Esophagus (tissue), 2 donors: ENCODE data around the gene RHOB. TPM values are rescaled to one million over a fixed set of nuclear protein-coding genes. Genes with fewer than 3 reads are reported as not detected.

Source experiments
- H3K27ac ChIP-seq, 2 donors: one replicate each; pipeline ENCODE4 v1.5.1; 2013; ENCODE audit warnings: low read depth in 2 of 2, mild to moderate bottlenecking in 2 of 2, inconsistent platforms in 1 of 2, low read length in 1 of 2, moderate library complexity in 1 of 2
- H3K27me3 ChIP-seq, 2 donors: one replicate each; pipeline ENCODE4 v1.6.1; 2013; ENCODE audit warnings: low read length in 2 of 2, control low read depth in 1 of 2, mild to moderate bottlenecking in 1 of 2; ENCODE audit not compliant: insufficient read depth in 2 of 2, control insufficient read depth in 1 of 2
- H3K36me3 ChIP-seq, 2 donors: one replicate each; pipeline ENCODE4 v1.6.1; 2013; ENCODE audit warnings: low read length in 1 of 2; ENCODE audit not compliant: control insufficient read depth in 2 of 2, insufficient read depth in 2 of 2
- H3K4me1 ChIP-seq, 2 donors: one replicate each; pipeline ENCODE4 v1.6.1; 2013; ENCODE audit warnings: low read length in 1 of 2; ENCODE audit not compliant: control insufficient read depth in 2 of 2, insufficient read depth in 2 of 2
- H3K4me3 ChIP-seq, 2 donors: one replicate each; pipeline ENCODE4 v1.5.1; 2013; ENCODE audit warnings: low read length in 2 of 2, mild to moderate bottlenecking in 2 of 2, low read depth in 1 of 2, moderate library complexity in 1 of 2
- H3K9me3 ChIP-seq, 2 donors: one replicate each; pipeline ENCODE4 v1.6.1; 2013; ENCODE audit warnings: mild to moderate bottlenecking in 2 of 2, low read depth in 1 of 2, low read length in 1 of 2, moderate library complexity in 1 of 2; ENCODE audit not compliant: control insufficient read depth in 2 of 2, insufficient read depth in 1 of 2
- WGBS, 2 donors: extraction: QIAGEN DNeasy Blood & Tissue Kit; methylation state at CpG; one replicate each; pipeline ENCODE4 v1.1.7; 2013; 5-methylcytosine and 5-hydroxymethylcytosine counted together
- polyA plus RNA-seq, 2 donors: library from polyadenylated mRNA; stranded (reverse); fragments of 200-250 nt; gene quantifications; one replicate each; pipeline ENCODE4 v1.2.3, GENCODE V29; 2013
- donor health status: healthy with polysubstance abuse.
- donor health status: Bipolar disorder and iron deficiency.

RHOB gene
- 10 to 100 TPM; 33.4 to 99.3 TPM for polyA plus RNA-seq

- H3K36me3 ChIP-seq, result no peaks in the 10 kb centered on the region
- H3K9me3 ChIP-seq, result no peaks in the 10 kb centered on the region
- H3K4me1 ChIP-seq, result peaks cover 0 to 2% of the 10 kb centered on the region in 2 donors
- peak within 1 kb of the TSS; percentile 91 to 93 for H3K27ac ChIP-seq
- H3K27me3 ChIP-seq, result no peaks in the 10 kb centered on the region
- 0 to 1% methylated on average over 60 of the region's 60 CpGs for WGBS, 2 donors
- H3K4me3 ChIP-seq, result peak within 1 kb of the TSS; percentile 75 to 91
Observed at GRCh38 chr2:20446917-20447436, at the start of gene RHOB. Gene RHOB, plus strand, starts transcription at chr2:20447074. Its CDS starts 392 bp downstream, at chr2:20447466.

GRCh38 chr2:20397811-20398447, 48.9 kb upstream of the RHOB start:
- 81% methylated on average over 5 of the region's 5 CpGs for WGBS, 2 donors

GRCh38 chr2:20398956-20399567, 47.8 kb upstream of the RHOB start:
- Histone ChIP-seq H3K4me1 (no peaks in the 10 kb centered on the region), H3K27ac (no peak overlapping the region), H3K27me3 (no peaks in the 10 kb centered on the region), H3K9me3 (no peaks in the 10 kb centered on the region), H3K36me3 (no peaks in the 10 kb centered on the region), H3K4me3 (no peak overlapping the region)
- 68 to 73% methylated on average over 7 of the region's 7 CpGs for WGBS, 2 donors

More at GRCh38 chr2:20397811-20398447, 48.9 kb upstream of the RHOB start:
- H3K4me1 ChIP-seq, result no peaks in the 10 kb centered on the region
- no peaks in the 10 kb centered on the region for H3K27me3 ChIP-seq
- no peak overlapping the region for H3K4me3 ChIP-seq
- H3K9me3 ChIP-seq, result no peaks in the 10 kb centered on the region
- H3K27ac ChIP-seq, result no peak overlapping the region
- no peaks in the 10 kb centered on the region for H3K36me3 ChIP-seq

GRCh38 chr2:20400306-20400705, 46.6 kb upstream of the RHOB start:
- Histone ChIP-seq H3K9me3 (no peaks in the 10 kb centered on the region), H3K36me3 (no peaks in the 10 kb centered on the region)

DNA sequence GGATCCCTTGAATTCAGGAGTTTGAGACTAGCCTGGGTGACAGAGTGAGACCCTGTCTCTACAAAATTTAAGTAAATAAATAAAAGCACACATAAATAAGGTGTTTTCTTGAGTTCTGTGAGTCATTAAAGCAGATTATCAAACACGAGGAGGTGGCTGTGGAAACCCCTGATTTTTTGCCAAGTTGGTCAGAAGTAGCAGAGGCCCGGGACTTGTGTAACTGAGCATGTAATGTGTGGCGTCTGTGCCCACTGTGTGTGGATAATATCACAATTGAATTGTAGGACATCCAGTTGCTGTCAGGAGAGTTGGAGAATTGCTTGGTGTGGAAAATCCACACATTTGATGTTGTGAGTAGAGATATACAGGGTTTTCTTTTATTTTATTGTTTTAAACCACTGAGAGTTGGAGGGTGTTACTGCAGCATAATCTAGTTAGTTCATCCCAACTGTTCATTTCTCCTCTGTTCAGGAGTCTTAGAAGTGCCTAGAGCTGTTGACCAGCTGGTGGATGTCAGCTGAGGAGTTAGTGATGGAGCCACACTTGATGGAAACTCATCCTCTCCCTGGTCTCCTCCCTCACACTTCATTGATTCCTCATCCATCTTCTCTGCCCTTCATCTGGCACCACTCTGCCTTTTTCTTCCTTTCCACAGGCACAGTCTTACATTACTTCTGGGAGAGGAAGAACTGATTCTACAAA, 45.9 kb upstream of the RHOB start:
- no peaks in the 10 kb centered on the region for H3K27me3 ChIP-seq
- no peaks in the 10 kb centered on the region for H3K36me3 ChIP-seq
- WGBS, 2 donors, result 36 to 54% methylated on average over 3 of the region's 3 CpGs
- no peaks in the 10 kb centered on the region for H3K4me1 ChIP-seq
- H3K4me3 ChIP-seq, result no peak overlapping the region
- H3K27ac ChIP-seq, result peak overlapping the region; percentile 10 to 64
- H3K9me3 ChIP-seq, result no peaks in the 10 kb centered on the region

More at GRCh38 chr2:20400306-20400705, 46.6 kb upstream of the RHOB start:
- Histone ChIP-seq H3K4me3 (no peak overlapping the region), H3K4me1 (no peaks in the 10 kb centered on the region), H3K27ac (peak overlapping the region in 1 of 2 donors; percentile 53), H3K27me3 (no peaks in the 10 kb centered on the region)
- 63 to 96% methylated on average over 1 of the region's 1 CpG for WGBS, 2 donors

GRCh38 chr2:20401489-20401835, 45.4 kb upstream of the RHOB start:
- Histone ChIP-seq H3K27ac (peak overlapping the region; percentile 10 to 64), H3K4me1 (no peaks in the 10 kb centered on the region), H3K36me3 (no peaks in the 10 kb centered on the region), H3K27me3 (no peaks in the 10 kb centered on the region), H3K9me3 (no peaks in the 10 kb centered on the region), H3K4me3 (no peak overlapping the region)
- 40 to 55% methylated on average over 6 of the region's 6 CpGs for WGBS, 2 donors

- Histone ChIP-seq H3K9me3 (no peaks in the 10 kb centered on the region), H3K36me3 (no peaks in the 10 kb centered on the region), H3K27me3 (no peaks in the 10 kb centered on the region), H3K4me3 (no peak overlapping the region), H3K4me1 (no peaks in the 10 kb centered on the region), H3K27ac (no peak overlapping the region)
- WGBS, 2 donors, result 64 to 65% methylated on average over 5 of the region's 5 CpGs
Observed at GRCh38 chr2:20403774-20404312, 43.0 kb upstream of the RHOB start.

GRCh38 chr2:20404950-20405349, 41.9 kb upstream of the RHOB start:
- Histone ChIP-seq H3K4me3 (no peak overlapping the region), H3K36me3 (no peaks in the 10 kb centered on the region), H3K27ac (no peak overlapping the region), H3K4me1 (no peaks in the 10 kb centered on the region), H3K9me3 (no peaks in the 10 kb centered on the region), H3K27me3 (no peaks in the 10 kb centered on the region)
- WGBS, 2 donors, result 85 to 91% methylated on average over 2 of the region's 2 CpGs

- no peaks in the 10 kb centered on the region for H3K27me3 ChIP-seq
- no peak overlapping the region for H3K4me3 ChIP-seq
- H3K36me3 ChIP-seq, result no peaks in the 10 kb centered on the region
Observed at GRCh38 chr2:20409039-20409438, 37.8 kb upstream of the RHOB start.

More at GRCh38 chr2:20409039-20409438, 37.8 kb upstream of the RHOB start:
- Histone ChIP-seq H3K27ac (no peak overlapping the region), H3K9me3 (peaks cover 0 to 2% of the 10 kb centered on the region in 2 donors), H3K4me1 (peaks cover 0 to 2% of the 10 kb centered on the region in 2 donors)
